ENCODE data around the gene ACVR2A.

Gene ACVR2A

GRCh38 chr2:147850838-147851237 lies 6.0 kb downstream of the ACVR2A start:
- no peak for DNase-seq (ENCODE audit: extremely low read depth, insufficient read length)
- H3K4me3 ChIP-seq (replicated peaks; ENCODE audit: low read depth, low read length) = no peak overlapping the region
- no peak for TF ChIP-seq CTCF (IDR thresholded peaks at IDR 0.05; ENCODE audit: insufficient read depth, low read length, poor library complexity, severe bottlenecking)
- no peaks in the 10 kb centered on the region for H3K27me3 ChIP-seq (replicated peaks; ENCODE audit: control insufficient read depth, insufficient read depth, low read length)
- no peaks in the 10 kb centered on the region for H3K36me3 ChIP-seq (ENCODE audit: control insufficient read depth, insufficient read depth, low read length)

DNA sequence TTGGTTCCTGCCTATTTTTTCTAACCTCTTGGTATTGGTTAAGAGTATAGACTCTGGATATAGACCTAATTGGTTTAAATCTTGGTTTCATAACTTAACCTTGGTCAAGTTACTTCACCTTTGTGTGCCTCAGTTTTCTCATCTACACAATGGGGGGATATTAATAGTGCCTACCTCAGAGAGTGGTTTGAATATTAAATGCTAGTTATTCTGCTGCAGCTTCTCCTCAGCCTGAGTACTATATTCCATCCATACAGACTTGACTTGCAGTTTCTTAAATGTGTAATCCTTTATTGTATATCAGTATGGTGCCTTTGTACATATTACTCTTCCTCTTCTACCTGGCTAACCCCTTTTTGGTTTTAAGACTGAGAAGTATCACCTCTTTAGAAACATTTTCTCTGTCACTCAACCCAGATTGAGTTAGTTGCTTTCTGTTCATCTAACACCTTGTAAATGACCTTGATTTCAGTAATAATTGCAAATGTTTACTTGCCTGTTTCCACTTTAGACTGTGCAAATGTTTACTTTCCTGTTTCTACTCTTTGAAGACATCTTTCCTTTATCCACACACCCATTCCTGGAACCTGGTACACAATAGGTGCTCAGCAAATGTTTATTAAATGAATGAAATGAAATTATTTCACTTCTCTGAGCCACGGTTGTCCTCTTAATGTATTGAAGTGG lies 6.6 kb downstream of the ACVR2A start:
- H3K36me3 ChIP-seq (ENCODE audit: control insufficient read depth, insufficient read depth, low read length) = no peaks in the 10 kb centered on the region
- no peak overlapping the region for H3K4me3 ChIP-seq (replicated peaks; ENCODE audit: low read depth, low read length)
- no peaks in the 10 kb centered on the region for H3K27me3 ChIP-seq (replicated peaks; ENCODE audit: control insufficient read depth, insufficient read depth, low read length)
- DNase-seq (ENCODE audit: extremely low read depth, insufficient read length) = no peak
- TF ChIP-seq CTCF (IDR thresholded peaks at IDR 0.05; ENCODE audit: insufficient read depth, low read length, poor library complexity, severe bottlenecking) = no peak

- H3K4me3 ChIP-seq (replicated peaks; ENCODE audit: low read depth, low read length) = no peak overlapping the region
- no peak for DNase-seq (ENCODE audit: extremely low read depth, insufficient read length)
- TF ChIP-seq CTCF (IDR thresholded peaks at IDR 0.05; ENCODE audit: insufficient read depth, low read length, poor library complexity, severe bottlenecking) = no peak
- no peaks in the 10 kb centered on the region for H3K27me3 ChIP-seq (replicated peaks; ENCODE audit: control insufficient read depth, insufficient read depth, low read length)
- H3K36me3 ChIP-seq (ENCODE audit: control insufficient read depth, insufficient read depth, low read length) = no peaks in the 10 kb centered on the region
Measured at GRCh38 chr2:147854557-147855134, 9.8 kb downstream of the ACVR2A start.

GRCh38 chr2:147855316-147855715 lies 10.5 kb downstream of the ACVR2A start:
- TF ChIP-seq CTCF (IDR thresholded peaks at IDR 0.05; ENCODE audit: insufficient read depth, low read length, poor library complexity, severe bottlenecking) = no peak
- Histone ChIP-seq H3K36me3 (ENCODE audit: control insufficient read depth, insufficient read depth, low read length) (no peaks in the 10 kb centered on the region), H3K4me3 (replicated peaks; ENCODE audit: low read depth, low read length) (no peak overlapping the region), H3K27me3 (replicated peaks; ENCODE audit: control insufficient read depth, insufficient read depth, low read length) (no peaks in the 10 kb centered on the region)
- DNase-seq (ENCODE audit: extremely low read depth, insufficient read length) = no peak

- H3K4me3 ChIP-seq (replicated peaks; ENCODE audit: low read depth, low read length) = no peak overlapping the region
- DNase-seq (ENCODE audit: extremely low read depth, insufficient read length) = no peak
- no peaks in the 10 kb centered on the region for H3K27me3 ChIP-seq (replicated peaks; ENCODE audit: control insufficient read depth, insufficient read depth, low read length)
- no peaks in the 10 kb centered on the region for H3K36me3 ChIP-seq (ENCODE audit: control insufficient read depth, insufficient read depth, low read length)
- no peak for TF ChIP-seq CTCF (IDR thresholded peaks at IDR 0.05; ENCODE audit: insufficient read depth, low read length, poor library complexity, severe bottlenecking)
Measured at GRCh38 chr2:147855977-147856376, 11.1 kb downstream of the ACVR2A start.
